Ishikawa (cell line): ENCODE results near the gene VAMP8.

ENCODE experiments used
- CEBPB ChIP-seq: IDR thresholded peaks from 2 replicates; pipeline ENCODE4 v1.6.1; 2012
- CREB1 ChIP-seq: IDR thresholded peaks from 2 replicates; pipeline ENCODE4 v1.6.1; 2012; ENCODE audit warnings: low read depth
- EGR1 ChIP-seq: IDR thresholded peaks from 2 replicates; pipeline ENCODE4 v1.6.1; 2012
- EP300 ChIP-seq: IDR thresholded peaks from 2 replicates; pipeline ENCODE4 v1.6.1; 2012; ENCODE audit warnings: borderline replicate concordance
- FOXM1 ChIP-seq: IDR thresholded peaks from 2 replicates; pipeline ENCODE4 v1.6.1; 2012; ENCODE audit warnings: low read depth, borderline replicate concordance
- MAX ChIP-seq: IDR thresholded peaks from 2 replicates; pipeline ENCODE4 v1.6.1; 2012
- NFIC ChIP-seq: IDR thresholded peaks from 2 replicates; pipeline ENCODE4 v1.6.1; 2012
- RAD21 ChIP-seq: IDR thresholded peaks from 2 replicates; pipeline ENCODE4 v1.6.1; 2012; ENCODE audit warnings: low read depth
- REST ChIP-seq: IDR thresholded peaks from 2 replicates; pipeline ENCODE4 v1.6.1; 2012; ENCODE audit warnings: low read depth, mild to moderate bottlenecking
- TAF1 ChIP-seq: IDR thresholded peaks from 2 replicates; pipeline ENCODE4 v1.6.1; 2012; ENCODE audit warnings: low read depth, mild to moderate bottlenecking
- TCF12 ChIP-seq: IDR thresholded peaks from 2 replicates; pipeline ENCODE4 v1.6.1; 2012; ENCODE audit warnings: low read depth
- TEAD4 ChIP-seq: IDR thresholded peaks from 2 replicates; pipeline ENCODE4 v1.6.1; 2012
- USF1 ChIP-seq: IDR thresholded peaks from 2 replicates; pipeline ENCODE4 v1.6.1; 2012
- YY1 ChIP-seq: IDR thresholded peaks from 2 replicates; pipeline ENCODE4 v1.6.1; 2012; ENCODE audit warnings: low read depth
- ZBTB7A ChIP-seq: IDR thresholded peaks from 2 replicates; pipeline ENCODE4 v1.6.1; 2012; ENCODE audit warnings: low read depth

VAMP8 gene

GRCh38 chr2:85577386-85578242 is at the start of gene VAMP8:
Gene VAMP8 (plus strand): TSS chr2:85577586. CDS start chr2:85577647, 61 bp downstream.
- TF ChIP-seq REST (no peak), RAD21 (no peak), USF1 (no peak), ZBTB7A (no peak), EGR1 (no peak), CEBPB (no peak), FOXM1 (no peak), TCF12 (no peak), MAX (no peak), EP300 (no peak; the same call in 1 of the 2 replicates), TAF1 (no peak), YY1 (no peak), TEAD4 (no peak), NFIC (no peak), CREB1 (no peak)

GRCh38 chr2:85527787-85528186 is 49.6 kb upstream of the VAMP8 start:
- TF ChIP-seq CEBPB (no peak), CREB1 (no peak), REST (no peak), USF1 (no peak), EP300 (no peak), YY1 (no peak)

GRCh38 chr2:85528355-85528754 is 49.0 kb upstream of the VAMP8 start:
- TF ChIP-seq TAF1 (no peak), USF1 (no peak), FOXM1 (no peak), TEAD4 (no peak), ZBTB7A (no peak), NFIC (no peak), EGR1 (no peak), YY1 (no peak), RAD21 (no peak), EP300 (no peak), CREB1 (no peak), CEBPB (no peak), TCF12 (no peak), REST (no peak)

- TF ChIP-seq EP300 (no peak), CEBPB (no peak), ZBTB7A (no peak), RAD21 (no peak), TEAD4 (no peak), YY1 (no peak), USF1 (no peak), CREB1 (no peak), REST (no peak), TAF1 (no peak), TCF12 (no peak), NFIC (no peak), MAX (no peak), FOXM1 (no peak)
Observed at GRCh38 chr2:85529809-85530208, 47.6 kb upstream of the VAMP8 start.
